WTC11 (cell line): Measurements from ENCODE around the gene CABP7. TPM values are rescaled to one million over a fixed set of nuclear protein-coding genes. Genes with fewer than 3 reads are reported as not detected.

Experiments
- ATF1 ChIP-seq: sonication (generic); formaldehyde crosslinking; IDR thresholded peaks from 2 replicates; pipeline ENCODE4 v1.8.1; 2023; ENCODE audit warnings: mild to moderate bottlenecking, moderate library complexity, missing genetic modification reagents
- ELF4 ChIP-seq: sonication (generic); formaldehyde crosslinking; IDR thresholded peaks from 2 replicates; pipeline ENCODE4 v1.8.1; 2022; ENCODE audit warnings: low read depth, mild to moderate bottlenecking, moderate library complexity, missing genetic modification reagents
- MYBL2 ChIP-seq: sonication (generic); formaldehyde crosslinking; IDR thresholded peaks from 2 replicates; pipeline ENCODE4 v1.8.1; 2023; ENCODE audit warnings: mild to moderate bottlenecking, moderate library complexity, missing genetic modification reagents
- NFYB ChIP-seq: sonication (generic); formaldehyde crosslinking; conservative IDR thresholded peaks from 2 replicates; pipeline ENCODE4 v1.8.0; 2022; ENCODE audit warnings: low read depth, missing genetic modification reagents
- NR2C2 ChIP-seq: sonication (generic); formaldehyde crosslinking; IDR thresholded peaks from 2 replicates; pipeline ENCODE4 v1.8.0; 2022; ENCODE audit warnings: mild to moderate bottlenecking, missing genetic modification reagents
- PRRX2 ChIP-seq: fragments of 250-450 bp; sonication (Bioruptor Pico); IDR thresholded peaks from 2 replicates; pipeline ENCODE4 v1.8.0; 2021; ENCODE audit warnings: mild to moderate bottlenecking
- SP1 ChIP-seq: sonication (generic); formaldehyde crosslinking; conservative IDR thresholded peaks from 2 replicates; pipeline ENCODE4 v1.8.1; 2022; ENCODE audit warnings: missing genetic modification reagents
- TEAD1 ChIP-seq: sonication (generic); formaldehyde crosslinking; IDR thresholded peaks from 2 replicates; pipeline ENCODE4 v1.8.0; 2022; ENCODE audit warnings: mild to moderate bottlenecking, missing genetic modification reagents
- TP53 ChIP-seq: sonication (generic); formaldehyde crosslinking; IDR thresholded peaks from 2 replicates; pipeline ENCODE4 v1.8.1; 2023; ENCODE audit warnings: mild to moderate bottlenecking, missing genetic modification reagents
- ZNF121 ChIP-seq: sonication (generic); formaldehyde crosslinking; IDR thresholded peaks from 2 replicates; pipeline ENCODE4 v1.8.0; 2023; ENCODE audit warnings: missing genetic modification reagents
- ZNF232 ChIP-seq: sonication (generic); formaldehyde crosslinking; IDR thresholded peaks from 2 replicates; pipeline ENCODE4 v1.8.0; 2022; ENCODE audit warnings: mild to moderate bottlenecking, missing genetic modification reagents
- ZNF671 ChIP-seq: fragments of 250-450 bp; sonication (Bioruptor Pico); IDR thresholded peaks from 2 replicates; pipeline ENCODE4 v1.8.0; 2021; ENCODE audit warnings: mild to moderate bottlenecking
- total RNA-seq: library from RNA; stranded (reverse); gene quantifications from 3 replicates; pipeline ENCODE4 v1.2.3, GENCODE V29; 2021
- TF ChIP-seq, protein P1 (sequence below): sonication (generic); formaldehyde crosslinking; IDR thresholded peaks from 2 replicates; pipeline ENCODE4 v1.8.1; 2022; ENCODE audit warnings: low read depth, mild to moderate bottlenecking, moderate library complexity, missing genetic modification reagents, borderline replicate concordance
- TF ChIP-seq, protein P2 (sequence below): sonication (generic); formaldehyde crosslinking; IDR thresholded peaks from 2 replicates; pipeline ENCODE4 v1.8.1; 2022; ENCODE audit warnings: low read depth, missing genetic modification reagents, borderline replicate concordance
- TF ChIP-seq, protein P3 (sequence below): sonication (generic); formaldehyde crosslinking; IDR thresholded peaks from 2 replicates; pipeline ENCODE4 v1.8.0; 2023; ENCODE audit warnings: missing genetic modification reagents, mild to moderate bottlenecking, borderline replicate concordance
- TF ChIP-seq, protein P4 (sequence below): sonication (generic); formaldehyde crosslinking; IDR thresholded peaks from 2 replicates; pipeline ENCODE4 v1.8.1; 2023; ENCODE audit warnings: mild to moderate bottlenecking, missing genetic modification reagents, moderate library complexity
- TF ChIP-seq, protein P5 (sequence below): sonication (generic); formaldehyde crosslinking; IDR thresholded peaks from 2 replicates; pipeline ENCODE4 v1.8.0; 2022; ENCODE audit warnings: mild to moderate bottlenecking, missing genetic modification reagents
- TF ChIP-seq, protein P6 (sequence below): sonication (generic); formaldehyde crosslinking; IDR thresholded peaks from 2 replicates; pipeline ENCODE4 v1.8.0; 2023; ENCODE audit warnings: missing genetic modification reagents
- TF ChIP-seq, protein P7 (sequence below): sonication (generic); formaldehyde crosslinking; IDR thresholded peaks from 2 replicates; pipeline ENCODE4 v1.8.1; 2022; ENCODE audit warnings: mild to moderate bottlenecking, moderate library complexity, missing genetic modification reagents
- TF ChIP-seq, protein P8 (sequence below): sonication (generic); formaldehyde crosslinking; IDR thresholded peaks from 2 replicates; pipeline ENCODE4 v1.8.0; 2022; ENCODE audit warnings: mild to moderate bottlenecking, missing genetic modification reagents
- TF ChIP-seq, protein P9 (sequence below): sonication (generic); formaldehyde crosslinking; IDR thresholded peaks from 2 replicates; pipeline ENCODE4 v1.8.1; 2023; ENCODE audit warnings: mild to moderate bottlenecking, moderate library complexity, missing genetic modification reagents
- TF ChIP-seq, protein P10 (sequence below): sonication (generic); formaldehyde crosslinking; IDR thresholded peaks from 2 replicates; pipeline ENCODE4 v1.8.0; 2022; ENCODE audit warnings: mild to moderate bottlenecking, missing genetic modification reagents

Gene CABP7
- total RNA-seq, 1 experiment from 2014 or later, result 0.17 TPM

DNA sequence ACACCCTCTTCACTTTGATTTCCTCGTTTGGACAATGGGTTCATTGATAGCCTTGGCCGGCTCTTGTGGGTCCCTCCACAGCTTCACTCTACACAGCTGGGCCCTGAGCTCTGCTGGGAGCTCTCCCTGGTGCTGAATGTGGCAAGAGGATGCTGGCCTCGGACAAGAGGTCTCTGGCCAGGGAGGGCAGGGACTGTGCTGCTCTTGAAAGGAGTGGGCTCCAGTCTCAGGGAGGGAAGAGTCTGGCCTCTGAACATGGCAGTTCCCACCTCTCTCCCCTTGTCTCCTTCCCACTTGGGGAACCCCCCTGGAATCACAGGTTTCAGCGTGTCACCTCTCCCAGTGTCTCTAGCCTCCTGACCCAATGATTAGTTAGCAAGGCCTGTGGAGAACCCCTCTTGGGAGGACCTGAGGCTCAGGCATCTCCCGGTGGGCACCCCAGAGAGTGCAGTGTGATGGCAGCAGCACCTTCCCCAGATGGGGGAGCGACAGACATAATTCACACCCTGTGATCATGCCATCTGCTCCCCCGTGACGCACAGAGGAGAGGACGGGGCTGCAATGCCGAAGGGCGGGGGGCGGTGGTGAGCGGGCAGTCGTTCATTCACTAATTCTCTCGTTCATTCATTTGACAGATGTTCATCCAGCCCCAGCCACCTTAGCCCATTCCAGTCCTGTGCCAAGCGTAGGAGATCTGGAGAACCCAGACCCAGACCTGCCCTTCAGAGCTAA lies 2.8 kb upstream of the CABP7 start (continued):
- TF ChIP-seq, protein P1, sequence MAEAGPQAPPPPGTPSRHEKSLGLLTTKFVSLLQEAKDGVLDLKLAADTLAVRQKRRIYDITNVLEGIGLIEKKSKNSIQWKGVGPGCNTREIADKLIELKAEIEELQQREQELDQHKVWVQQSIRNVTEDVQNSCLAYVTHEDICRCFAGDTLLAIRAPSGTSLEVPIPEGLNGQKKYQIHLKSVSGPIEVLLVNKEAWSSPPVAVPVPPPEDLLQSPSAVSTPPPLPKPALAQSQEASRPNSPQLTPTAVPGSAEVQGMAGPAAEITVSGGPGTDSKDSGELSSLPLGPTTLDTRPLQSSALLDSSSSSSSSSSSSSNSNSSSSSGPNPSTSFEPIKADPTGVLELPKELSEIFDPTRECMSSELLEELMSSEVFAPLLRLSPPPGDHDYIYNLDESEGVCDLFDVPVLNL (CRISPR knock-in tag), result 0 out of 2 replicates have a peak, but pooled peaks have one; percentile 20
- 0 out of 2 replicates have a peak, but pooled peaks have one; percentile 31 for TF ChIP-seq MYBL2 (CRISPR knock-in tag)
- TF ChIP-seq NFYB (CRISPR knock-in tag), result peak; percentile 21; the same call in 1 of the 2 replicates
- no peak for TF ChIP-seq ATF1 (CRISPR knock-in tag)
- TF ChIP-seq, protein P2, sequence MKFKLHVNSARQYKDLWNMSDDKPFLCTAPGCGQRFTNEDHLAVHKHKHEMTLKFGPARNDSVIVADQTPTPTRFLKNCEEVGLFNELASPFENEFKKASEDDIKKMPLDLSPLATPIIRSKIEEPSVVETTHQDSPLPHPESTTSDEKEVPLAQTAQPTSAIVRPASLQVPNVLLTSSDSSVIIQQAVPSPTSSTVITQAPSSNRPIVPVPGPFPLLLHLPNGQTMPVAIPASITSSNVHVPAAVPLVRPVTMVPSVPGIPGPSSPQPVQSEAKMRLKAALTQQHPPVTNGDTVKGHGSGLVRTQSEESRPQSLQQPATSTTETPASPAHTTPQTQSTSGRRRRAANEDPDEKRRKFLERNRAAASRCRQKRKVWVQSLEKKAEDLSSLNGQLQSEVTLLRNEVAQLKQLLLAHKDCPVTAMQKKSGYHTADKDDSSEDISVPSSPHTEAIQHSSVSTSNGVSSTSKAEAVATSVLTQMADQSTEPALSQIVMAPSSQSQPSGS, result 0 out of 2 replicates have a peak, but pooled peaks have one; percentile 45
- TF ChIP-seq, protein P3, sequence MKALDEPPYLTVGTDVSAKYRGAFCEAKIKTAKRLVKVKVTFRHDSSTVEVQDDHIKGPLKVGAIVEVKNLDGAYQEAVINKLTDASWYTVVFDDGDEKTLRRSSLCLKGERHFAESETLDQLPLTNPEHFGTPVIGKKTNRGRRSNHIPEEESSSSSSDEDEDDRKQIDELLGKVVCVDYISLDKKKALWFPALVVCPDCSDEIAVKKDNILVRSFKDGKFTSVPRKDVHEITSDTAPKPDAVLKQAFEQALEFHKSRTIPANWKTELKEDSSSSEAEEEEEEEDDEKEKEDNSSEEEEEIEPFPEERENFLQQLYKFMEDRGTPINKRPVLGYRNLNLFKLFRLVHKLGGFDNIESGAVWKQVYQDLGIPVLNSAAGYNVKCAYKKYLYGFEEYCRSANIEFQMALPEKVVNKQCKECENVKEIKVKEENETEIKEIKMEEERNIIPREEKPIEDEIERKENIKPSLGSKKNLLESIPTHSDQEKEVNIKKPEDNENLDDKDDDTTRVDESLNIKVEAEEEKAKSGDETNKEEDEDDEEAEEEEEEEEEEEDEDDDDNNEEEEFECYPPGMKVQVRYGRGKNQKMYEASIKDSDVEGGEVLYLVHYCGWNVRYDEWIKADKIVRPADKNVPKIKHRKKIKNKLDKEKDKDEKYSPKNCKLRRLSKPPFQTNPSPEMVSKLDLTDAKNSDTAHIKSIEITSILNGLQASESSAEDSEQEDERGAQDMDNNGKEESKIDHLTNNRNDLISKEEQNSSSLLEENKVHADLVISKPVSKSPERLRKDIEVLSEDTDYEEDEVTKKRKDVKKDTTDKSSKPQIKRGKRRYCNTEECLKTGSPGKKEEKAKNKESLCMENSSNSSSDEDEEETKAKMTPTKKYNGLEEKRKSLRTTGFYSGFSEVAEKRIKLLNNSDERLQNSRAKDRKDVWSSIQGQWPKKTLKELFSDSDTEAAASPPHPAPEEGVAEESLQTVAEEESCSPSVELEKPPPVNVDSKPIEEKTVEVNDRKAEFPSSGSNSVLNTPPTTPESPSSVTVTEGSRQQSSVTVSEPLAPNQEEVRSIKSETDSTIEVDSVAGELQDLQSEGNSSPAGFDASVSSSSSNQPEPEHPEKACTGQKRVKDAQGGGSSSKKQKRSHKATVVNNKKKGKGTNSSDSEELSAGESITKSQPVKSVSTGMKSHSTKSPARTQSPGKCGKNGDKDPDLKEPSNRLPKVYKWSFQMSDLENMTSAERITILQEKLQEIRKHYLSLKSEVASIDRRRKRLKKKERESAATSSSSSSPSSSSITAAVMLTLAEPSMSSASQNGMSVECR (CRISPR knock-in tag), result peak; percentile 93
- TF ChIP-seq ZNF232 (CRISPR knock-in tag), result 0 out of 2 replicates have a peak, but pooled peaks have one; percentile 53
- TF ChIP-seq PRRX2, result no peak
- TF ChIP-seq, protein P4, sequence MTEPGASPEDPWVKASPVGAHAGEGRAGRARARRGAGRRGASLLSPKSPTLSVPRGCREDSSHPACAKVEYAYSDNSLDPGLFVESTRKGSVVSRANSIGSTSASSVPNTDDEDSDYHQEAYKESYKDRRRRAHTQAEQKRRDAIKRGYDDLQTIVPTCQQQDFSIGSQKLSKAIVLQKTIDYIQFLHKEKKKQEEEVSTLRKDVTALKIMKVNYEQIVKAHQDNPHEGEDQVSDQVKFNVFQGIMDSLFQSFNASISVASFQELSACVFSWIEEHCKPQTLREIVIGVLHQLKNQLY (CRISPR knock-in tag), result peak; percentile 78; the same call in 1 of the 2 replicates
- TF ChIP-seq, protein P5, sequence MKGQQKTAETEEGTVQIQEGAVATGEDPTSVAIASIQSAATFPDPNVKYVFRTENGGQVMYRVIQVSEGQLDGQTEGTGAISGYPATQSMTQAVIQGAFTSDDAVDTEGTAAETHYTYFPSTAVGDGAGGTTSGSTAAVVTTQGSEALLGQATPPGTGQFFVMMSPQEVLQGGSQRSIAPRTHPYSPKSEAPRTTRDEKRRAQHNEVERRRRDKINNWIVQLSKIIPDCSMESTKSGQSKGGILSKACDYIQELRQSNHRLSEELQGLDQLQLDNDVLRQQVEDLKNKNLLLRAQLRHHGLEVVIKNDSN, result no peak; the same call in 1 of the 2 replicates
- no peak for TF ChIP-seq ZNF671 (CRISPR knock-in tag)
- TF ChIP-seq ELF4 (CRISPR knock-in tag), result no peak
- 0 out of 2 replicates have a peak, but pooled peaks have one; percentile 27 for TF ChIP-seq NR2C2 (CRISPR knock-in tag)
- TF ChIP-seq ZNF121 (CRISPR knock-in tag), result 0 out of 2 replicates have a peak, but pooled peaks have one; percentile 25
- peak; percentile 55 for TF ChIP-seq SP1 (CRISPR knock-in tag)
- TF ChIP-seq TEAD1 (CRISPR knock-in tag), result 0 out of 2 replicates have a peak, but pooled peaks have one; percentile 57
- TF ChIP-seq, protein P6, sequence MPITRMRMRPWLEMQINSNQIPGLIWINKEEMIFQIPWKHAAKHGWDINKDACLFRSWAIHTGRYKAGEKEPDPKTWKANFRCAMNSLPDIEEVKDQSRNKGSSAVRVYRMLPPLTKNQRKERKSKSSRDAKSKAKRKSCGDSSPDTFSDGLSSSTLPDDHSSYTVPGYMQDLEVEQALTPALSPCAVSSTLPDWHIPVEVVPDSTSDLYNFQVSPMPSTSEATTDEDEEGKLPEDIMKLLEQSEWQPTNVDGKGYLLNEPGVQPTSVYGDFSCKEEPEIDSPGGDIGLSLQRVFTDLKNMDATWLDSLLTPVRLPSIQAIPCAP (CRISPR knock-in tag), result peak; percentile 74
- TF ChIP-seq TP53 (CRISPR knock-in tag), result peak; percentile 77; the same call in 1 of the 2 replicates
- TF ChIP-seq, protein P7, sequence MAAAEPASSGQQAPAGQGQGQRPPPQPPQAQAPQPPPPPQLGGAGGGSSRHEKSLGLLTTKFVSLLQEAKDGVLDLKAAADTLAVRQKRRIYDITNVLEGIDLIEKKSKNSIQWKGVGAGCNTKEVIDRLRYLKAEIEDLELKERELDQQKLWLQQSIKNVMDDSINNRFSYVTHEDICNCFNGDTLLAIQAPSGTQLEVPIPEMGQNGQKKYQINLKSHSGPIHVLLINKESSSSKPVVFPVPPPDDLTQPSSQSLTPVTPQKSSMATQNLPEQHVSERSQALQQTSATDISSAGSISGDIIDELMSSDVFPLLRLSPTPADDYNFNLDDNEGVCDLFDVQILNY (CRISPR knock-in tag), result 0 out of 2 replicates have a peak, but pooled peaks have one; percentile 47
- TF ChIP-seq, protein P8, sequence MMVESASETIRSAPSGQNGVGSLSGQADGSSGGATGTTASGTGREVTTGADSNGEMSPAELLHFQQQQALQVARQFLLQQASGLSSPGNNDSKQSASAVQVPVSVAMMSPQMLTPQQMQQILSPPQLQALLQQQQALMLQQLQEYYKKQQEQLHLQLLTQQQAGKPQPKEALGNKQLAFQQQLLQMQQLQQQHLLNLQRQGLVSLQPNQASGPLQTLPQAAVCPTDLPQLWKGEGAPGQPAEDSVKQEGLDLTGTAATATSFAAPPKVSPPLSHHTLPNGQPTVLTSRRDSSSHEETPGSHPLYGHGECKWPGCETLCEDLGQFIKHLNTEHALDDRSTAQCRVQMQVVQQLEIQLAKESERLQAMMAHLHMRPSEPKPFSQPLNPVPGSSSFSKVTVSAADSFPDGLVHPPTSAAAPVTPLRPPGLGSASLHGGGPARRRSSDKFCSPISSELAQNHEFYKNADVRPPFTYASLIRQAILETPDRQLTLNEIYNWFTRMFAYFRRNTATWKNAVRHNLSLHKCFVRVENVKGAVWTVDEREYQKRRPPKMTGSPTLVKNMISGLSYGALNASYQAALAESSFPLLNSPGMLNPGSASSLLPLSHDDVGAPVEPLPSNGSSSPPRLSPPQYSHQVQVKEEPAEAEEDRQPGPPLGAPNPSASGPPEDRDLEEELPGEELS (CRISPR knock-in tag), result peak; percentile 84; the same call in 1 of the 2 replicates
- TF ChIP-seq, protein P9, sequence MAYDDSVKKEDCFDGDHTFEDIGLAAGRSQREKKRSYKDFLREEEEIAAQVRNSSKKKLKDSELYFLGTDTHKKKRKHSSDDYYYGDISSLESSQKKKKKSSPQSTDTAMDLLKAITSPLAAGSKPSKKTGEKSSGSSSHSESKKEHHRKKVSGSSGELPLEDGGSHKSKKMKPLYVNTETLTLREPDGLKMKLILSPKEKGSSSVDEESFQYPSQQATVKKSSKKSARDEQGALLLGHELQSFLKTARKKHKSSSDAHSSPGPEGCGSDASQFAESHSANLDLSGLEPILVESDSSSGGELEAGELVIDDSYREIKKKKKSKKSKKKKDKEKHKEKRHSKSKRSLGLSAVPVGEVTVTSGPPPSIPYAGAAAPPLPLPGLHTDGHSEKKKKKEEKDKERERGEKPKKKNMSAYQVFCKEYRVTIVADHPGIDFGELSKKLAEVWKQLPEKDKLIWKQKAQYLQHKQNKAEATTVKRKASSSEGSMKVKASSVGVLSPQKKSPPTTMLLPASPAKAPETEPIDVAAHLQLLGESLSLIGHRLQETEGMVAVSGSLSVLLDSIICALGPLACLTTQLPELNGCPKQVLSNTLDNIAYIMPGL (CRISPR knock-in tag), result peak; percentile 37; the same call in 1 of the 2 replicates
- TF ChIP-seq, protein P10, sequence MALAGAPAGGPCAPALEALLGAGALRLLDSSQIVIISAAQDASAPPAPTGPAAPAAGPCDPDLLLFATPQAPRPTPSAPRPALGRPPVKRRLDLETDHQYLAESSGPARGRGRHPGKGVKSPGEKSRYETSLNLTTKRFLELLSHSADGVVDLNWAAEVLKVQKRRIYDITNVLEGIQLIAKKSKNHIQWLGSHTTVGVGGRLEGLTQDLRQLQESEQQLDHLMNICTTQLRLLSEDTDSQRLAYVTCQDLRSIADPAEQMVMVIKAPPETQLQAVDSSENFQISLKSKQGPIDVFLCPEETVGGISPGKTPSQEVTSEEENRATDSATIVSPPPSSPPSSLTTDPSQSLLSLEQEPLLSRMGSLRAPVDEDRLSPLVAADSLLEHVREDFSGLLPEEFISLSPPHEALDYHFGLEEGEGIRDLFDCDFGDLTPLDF (CRISPR knock-in tag), result peak; percentile 72
